GM12891 (cell line): ENCODE results near the gene ENAH.

ENCODE experiments used
- POLR2A ChIP-seq: IDR thresholded peaks from 2 replicates; pipeline ENCODE4 v1.6.1; 2011; ENCODE audit warnings: low read depth, low read length, control low read depth
- POLR2AphosphoS5 ChIP-seq: IDR thresholded peaks from 2 replicates; pipeline ENCODE4 v1.6.1; 2011; ENCODE audit warnings: low read depth, low read length, control low read depth
- SPI1 ChIP-seq: IDR thresholded peaks from 2 replicates; pipeline ENCODE4 v1.6.1; 2011; ENCODE audit warnings: low read depth, low read length, control low read depth
- TAF1 ChIP-seq: IDR thresholded peaks from 2 replicates; pipeline ENCODE4 v1.6.1; 2011; ENCODE audit warnings: low read depth, low read length, control low read depth

DNA sequence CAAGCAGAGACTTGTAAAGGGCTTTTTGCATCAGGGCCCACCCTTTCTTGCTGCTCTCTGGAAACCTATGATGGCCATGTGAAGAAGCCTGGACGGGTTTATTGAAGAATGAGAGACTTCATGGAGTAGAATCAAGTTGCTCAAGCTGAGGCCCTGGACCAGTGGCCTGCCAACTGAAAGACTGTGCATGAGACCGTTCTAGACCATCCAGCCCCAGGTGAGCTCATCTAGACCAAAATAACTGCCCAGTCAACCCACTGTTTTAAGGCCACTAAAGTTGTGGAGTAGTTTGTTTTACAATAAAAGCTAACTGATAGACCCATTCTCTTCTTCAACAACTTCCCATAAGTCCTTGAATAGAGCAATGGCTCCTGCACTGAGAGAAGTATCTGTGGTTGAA, 11.8 kb upstream of the ENAH start:
- TF ChIP-seq TAF1 (no peak), POLR2A (no peak), SPI1 (no peak), POLR2AphosphoS5 (no peak)
